K562 (cell line): Measurements from ENCODE around the gene NHLH1. TPM values are rescaled to one million over a fixed set of nuclear protein-coding genes. Genes with fewer than 3 reads are reported as not detected.

Experiments used
- ATAC-seq: fragments of 200-7000 bp; cut with Tn5 transposase; 3 replicates; pipeline ENCODE4 v1.9.1; 2020; ENCODE audit warnings: moderate library complexity
- BruUV-seq: library from RNA; stranded (reverse); fragments of 400-500 nt; replicated peaks from 2 replicates; lab custom pipeline; 2021; lab: Mats Ljungman, UMichigan
- CTCF ChIA-PET: fragments of 300-600 bp; formaldehyde crosslinking; extraction: SDS; loops from one replicate; lab custom pipeline; 2021; ENCODE audit warnings: low intra/inter-chr PET ratio; lab: Yijun Ruan, JAX
- POLR2A ChIA-PET: fragments of 300-600, 350-650 bp; sonication (Branson Sonifier 250); formaldehyde crosslinking; extraction: SDS; loops from one replicate; lab custom pipeline; 2021; ENCODE audit warnings: antibody characterized with exemption, inconsistent platforms; lab: Yijun Ruan, JAX
- DNase-seq, 4 experiments: peaks; one replicate each; pipeline versions ENCODE4 v3.0.0 to v3.0.0-alpha.2; 2011 to 2018; ENCODE audit warnings: low spot score in 3 of 4, mixed read lengths in 3 of 4; ENCODE audit errors: extremely low read depth in 1 of 4
- FAIRE-seq: peaks from 2 replicates; lab custom pipeline; 2011; peaks lifted over from hg19 to GRCh38; lab: Jason Lieb, UNC
- H2AFZ ChIP-seq: 2 replicates; pipeline ENCODE4 v1.6.0; 2011; ENCODE audit warnings: low read depth, low read length, control low read depth, inconsistent platforms
- H3K27ac ChIP-seq: fragments of 200-600 bp; 3 replicates; pipeline ENCODE4 v1.8.0; 2011; ENCODE audit warnings: low read depth, mild to moderate bottlenecking, control low read depth, inconsistent platforms, low read length, moderate library complexity, mixed read lengths; ENCODE audit errors: extremely low read depth
- H3K27me3 ChIP-seq, 2 experiments: fragments of 300-600 bp in 1 of 2; 2 replicates in 1 of 2; 3 replicates in 1 of 2; pipeline versions ENCODE4 v1.6.0 to v1.8.0; 2011; ENCODE audit warnings: inconsistent platforms in 2 of 2, low read length in 2 of 2, mild to moderate bottlenecking in 1 of 2, mixed read lengths in 1 of 2, moderate library complexity in 1 of 2; ENCODE audit not compliant: control insufficient read depth in 2 of 2, insufficient read depth in 2 of 2
- H3K36me3 ChIP-seq: fragments of 300-600 bp; 3 replicates; pipeline ENCODE4 v1.8.0; 2011; ENCODE audit warnings: mild to moderate bottlenecking, low read length, inconsistent platforms; ENCODE audit not compliant: control insufficient read depth, insufficient read depth
- H3K4me1 ChIP-seq, 2 experiments: fragments of 200-600 bp in 1 of 2; replicated peaks in 1 of 2; 2 replicates in 1 of 2; 3 replicates in 1 of 2; pipeline versions ENCODE4 v1.5.1 to v1.8.0; 2011; ENCODE audit warnings: inconsistent platforms in 2 of 2, low read length in 2 of 2, mild to moderate bottlenecking in 1 of 2, mixed read lengths in 1 of 2, moderate library complexity in 1 of 2; ENCODE audit not compliant: control insufficient read depth in 2 of 2, insufficient read depth in 2 of 2
- H3K4me2 ChIP-seq: 2 replicates; pipeline ENCODE4 v1.6.1; 2011; ENCODE audit warnings: low read length, control low read depth, inconsistent platforms, mixed read lengths; ENCODE audit not compliant: insufficient read depth
- H3K4me3 ChIP-seq: fragments of 200-600 bp; sonication (generic), shearing (Covaris generic); 2 replicates; pipeline ENCODE4 v1.5.1; 2016; ENCODE audit warnings: control low read depth, inconsistent platforms
- H3K79me2 ChIP-seq: fragments of 200-600 bp; 3 replicates; pipeline ENCODE4 v1.8.0; 2011; ENCODE audit warnings: low read length, inconsistent platforms; ENCODE audit not compliant: control insufficient read depth, insufficient read depth
- H3K9ac ChIP-seq, 2 experiments: 2 replicates each; pipeline versions ENCODE4 v1.6.0 to v1.6.1; 2011; ENCODE audit warnings: low read depth in 2 of 2, low read length in 2 of 2, control low read depth in 1 of 2, inconsistent platforms in 1 of 2, mild to moderate bottlenecking in 1 of 2, mixed read lengths in 1 of 2; ENCODE audit not compliant: insufficient read depth in 1 of 2
- H3K9me1 ChIP-seq: one replicate; pipeline ENCODE4 v1.6.0; 2011; ENCODE audit warnings: inconsistent platforms, mild to moderate bottlenecking, low read length, moderate library complexity; ENCODE audit not compliant: control insufficient read depth, insufficient read depth
- H3K9me3 ChIP-seq: replicated peaks from 2 replicates; pipeline ENCODE4 v1.5.1; 2011; ENCODE audit warnings: low read depth, low read length, inconsistent platforms; ENCODE audit not compliant: control insufficient read depth, insufficient read depth
- H4K20me1 ChIP-seq: replicated peaks from 2 replicates; pipeline ENCODE4 v1.6.1; 2011; ENCODE audit warnings: low read length, inconsistent platforms, mixed read lengths; ENCODE audit not compliant: control insufficient read depth, insufficient read depth
- HEY1 ChIP-seq: fragments of 250-450 bp; sonication (Bioruptor Pico); IDR thresholded peaks from 2 replicates; pipeline ENCODE4 v1.5.0; 2020; ENCODE audit warnings: mild to moderate bottlenecking, moderate library complexity, borderline replicate concordance
- ZNF140 ChIP-seq: fragments of 250-450 bp; sonication (Bioruptor Pico); IDR thresholded peaks from 2 replicates; pipeline ENCODE4 v1.8.0; 2021; ENCODE audit warnings: moderate library complexity, mild to moderate bottlenecking, inconsistent platforms
- WGBS: fragments of 100-300 bp; shearing (Covaris generic); methylation state at CpG from one replicate; pipeline ENCODE4 v1.1.6; 2016; ENCODE audit warnings: low coverage, mixed read lengths; ENCODE audit not compliant: insufficient coverage; ENCODE audit errors: missing lambda C conversion rate; 5-methylcytosine and 5-hydroxymethylcytosine counted together
- in situ Hi-C: fragments of 300-500 bp; cut with MboI; formaldehyde crosslinking; loops from 4 replicates; pipeline ENCODE4 v1.15.0; 2018; ENCODE audit warnings: inconsistent platforms, mixed read lengths
- intact Hi-C: fragments of 100-400 bp; cut with micrococcal nuclease; formaldehyde crosslinking; loops from 2 replicates; pipeline ENCODE4 v1.14.2; 2022
- polyA plus RNA-seq, 8 experiments: library from polyadenylated mRNA; depleted of rRNA in 4 of 8; stranded (reverse) in 5 of 8; unstranded in 3 of 8; fragments of >200 nt; fragmentation: Nextera tagmentation in 2 of 8; fragmentation: Illumina TruSeq in 1 of 8; extraction: Ambion mirVana in 2 of 8; extraction: Trizol in 1 of 8; gene quantifications; 2 replicates each; pipeline versions ENCODE4 v1.2.1 to v1.2.3, GENCODE V29; 2011 to 2014; ENCODE audit warnings: inconsistent platforms in 1 of 8, missing spikeins in 1 of 8
- total RNA-seq, 7 experiments: library from RNA; depleted of rRNA in 6 of 7; stranded (reverse); fragments of >200 nt in 6 of 7; fragmentation: Illumina TruSeq in 2 of 7; extraction: Trizol in 2 of 7; gene quantifications; 2 replicates each; pipeline versions ENCODE4 v1.2.1 to v1.2.3, GENCODE V29; 2011 to 2021; ENCODE audit warnings: low replicate concordance in 1 of 7
- TF ChIP-seq, protein P1 (sequence below): fragments of 250-450 bp; sonication (Bioruptor Pico); IDR thresholded peaks from 2 replicates; pipeline ENCODE4 v1.8.0; 2021; ENCODE audit warnings: moderate library complexity, mild to moderate bottlenecking, inconsistent platforms

NHLH1 gene
- total and polyA plus RNA-seq, 9 of the 15 experiments (the other 6 are each of a cell fraction or from before 2014, with no cell fraction given), result 0.09 to 1.3 (median 0.35) TPM; not detected in 1

DNA sequence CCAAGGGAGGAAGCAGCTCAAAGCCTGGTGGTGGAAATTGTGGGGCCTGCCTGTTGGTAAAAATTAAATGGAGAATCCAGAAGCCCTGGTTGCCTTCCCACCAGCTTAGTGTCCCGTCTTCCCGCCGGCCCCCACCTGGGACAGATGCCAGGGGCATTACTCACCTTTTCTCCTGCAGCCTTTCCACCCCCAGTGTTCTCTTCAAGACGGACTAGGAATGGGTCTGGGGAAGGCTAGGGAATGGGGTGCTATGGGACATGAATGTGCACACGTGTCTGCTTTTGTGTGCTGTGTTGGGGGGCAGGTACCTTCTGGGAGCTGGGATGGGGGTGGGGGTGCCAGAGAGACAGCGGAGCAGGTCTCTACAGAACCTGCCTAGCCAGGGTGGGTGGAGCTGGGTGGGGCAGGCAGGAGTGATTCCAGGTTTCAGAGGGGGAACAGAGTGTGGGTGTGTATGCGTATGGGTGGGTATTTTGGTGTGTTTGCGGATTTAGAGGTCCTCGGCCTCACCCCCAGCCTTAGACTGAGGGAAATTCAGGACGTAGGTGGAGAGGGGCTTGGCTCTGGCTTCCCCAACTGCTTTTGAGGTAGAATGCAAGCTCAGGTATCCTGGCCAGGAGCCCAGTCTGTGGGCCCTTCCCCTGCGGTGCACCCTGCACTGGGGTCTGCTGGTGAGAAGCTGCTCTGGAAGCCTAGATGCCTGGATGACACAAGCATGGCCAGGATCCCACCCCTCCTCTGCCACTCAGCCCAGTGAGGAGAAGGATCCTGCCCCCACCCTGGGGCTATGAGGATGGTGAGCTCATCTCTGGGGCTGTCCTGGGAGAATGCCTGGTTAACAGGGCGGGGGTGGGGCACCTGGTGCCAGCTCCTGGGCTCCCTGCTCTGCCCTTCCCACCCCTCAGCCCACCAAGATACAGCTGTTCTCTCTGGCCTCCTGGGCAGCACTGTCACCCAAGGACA lies 41.2 kb downstream of the NHLH1 start (continued):
- TF ChIP-seq, protein P1, sequence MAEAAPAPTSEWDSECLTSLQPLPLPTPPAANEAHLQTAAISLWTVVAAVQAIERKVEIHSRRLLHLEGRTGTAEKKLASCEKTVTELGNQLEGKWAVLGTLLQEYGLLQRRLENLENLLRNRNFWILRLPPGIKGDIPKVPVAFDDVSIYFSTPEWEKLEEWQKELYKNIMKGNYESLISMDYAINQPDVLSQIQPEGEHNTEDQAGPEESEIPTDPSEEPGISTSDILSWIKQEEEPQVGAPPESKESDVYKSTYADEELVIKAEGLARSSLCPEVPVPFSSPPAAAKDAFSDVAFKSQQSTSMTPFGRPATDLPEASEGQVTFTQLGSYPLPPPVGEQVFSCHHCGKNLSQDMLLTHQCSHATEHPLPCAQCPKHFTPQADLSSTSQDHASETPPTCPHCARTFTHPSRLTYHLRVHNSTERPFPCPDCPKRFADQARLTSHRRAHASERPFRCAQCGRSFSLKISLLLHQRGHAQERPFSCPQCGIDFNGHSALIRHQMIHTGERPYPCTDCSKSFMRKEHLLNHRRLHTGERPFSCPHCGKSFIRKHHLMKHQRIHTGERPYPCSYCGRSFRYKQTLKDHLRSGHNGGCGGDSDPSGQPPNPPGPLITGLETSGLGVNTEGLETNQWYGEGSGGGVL (CRISPR knock-in tag), result no peak

DNA sequence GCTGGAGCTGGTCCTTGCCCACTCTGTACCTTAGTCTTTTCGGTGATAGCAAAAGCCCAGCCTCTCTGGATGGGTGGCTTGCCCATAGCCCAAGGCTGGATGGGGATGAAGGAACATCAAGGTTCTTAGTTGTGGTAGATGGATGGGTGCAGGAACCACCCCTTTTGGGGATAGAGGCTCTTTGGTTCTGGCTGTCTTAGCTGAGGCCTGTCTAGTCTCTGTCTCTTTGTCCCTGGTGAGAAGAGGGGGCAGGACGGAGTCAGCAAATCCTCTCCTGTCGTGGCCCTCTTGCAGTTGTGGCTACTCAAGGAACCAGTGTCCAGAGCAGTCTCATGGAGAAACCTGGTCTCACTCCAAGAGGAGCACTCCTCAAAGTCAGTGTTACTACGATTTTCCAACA lies 42.0 kb downstream of the NHLH1 start:
- intact Hi-C loops (no loop called here), in situ Hi-C loops (no loop called here)
- DNase-seq (no peak), FAIRE-seq (no peak), ATAC-seq (no peak; the same call in 2 of the 3 replicates)
- TF ChIP-seq ZNF140 (CRISPR knock-in tag) (no peak), HEY1 (CRISPR knock-in tag) (no peak)
- Histone ChIP-seq H3K27ac (no peak overlapping the region), H3K9ac (no peak overlapping the region), H3K36me3 (no peaks in the 10 kb centered on the region; the same call in 2 of the 3 replicates), H3K4me1 (peaks cover 0 to 4% of the 10 kb centered on the region in 2 experiments; a peak in 2 of 5 replicates), H3K79me2 (no peaks in the 10 kb centered on the region), H4K20me1 (no peaks in the 10 kb centered on the region), H3K27me3 (no peaks in the 10 kb centered on the region; a peak in 1 of 5 replicates), H3K4me2 (no peak overlapping the region), H3K9me1 (no peaks in the 10 kb centered on the region), H2AFZ (no peak overlapping the region), H3K4me3 (no peak overlapping the region), H3K9me3 (no peaks in the 10 kb centered on the region)
- CTCF ChIA-PET, result no interaction called here
- POLR2A ChIA-PET, result interaction anchor here (0.6 kb wide), 1 partner anchor 19 kb away, joined by 3 read pairs; no protein-coding TSS in a partner anchor
- no TSS peak for BruUV-seq
- 30% methylated on average over 4 of the region's 4 CpGs for WGBS
